ENCODE data around the gene SLC34A2. TPM values are rescaled to one million over a fixed set of nuclear protein-coding genes. Genes with fewer than 3 reads are reported as not detected.

SLC34A2 gene
- total RNA-seq, 1 donor from 2014 or later, result 0.32 TPM

DNA sequence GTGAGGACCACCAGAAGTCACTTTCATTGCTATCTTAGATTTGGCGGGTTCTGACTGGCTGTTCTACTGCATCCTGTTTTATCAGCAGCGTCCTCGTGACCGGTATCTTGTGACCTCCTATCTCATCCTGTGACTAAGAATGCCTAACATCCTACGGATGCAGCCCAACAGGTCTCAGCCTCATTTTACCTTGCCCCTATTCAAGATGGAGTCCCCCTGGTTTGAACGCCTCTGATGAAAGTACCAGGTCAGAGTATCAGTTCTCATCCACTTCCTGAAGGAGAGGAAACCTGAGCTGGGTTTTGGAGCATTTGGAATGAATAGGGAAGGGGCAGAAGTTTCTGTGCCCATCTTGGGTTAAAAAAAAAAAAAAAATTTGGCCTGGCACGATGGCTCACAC is 70.2 kb downstream of the SLC34A2 start:
- Mint-ChIP-seq H3K4me3 (ENCODE audit: unreplicated experiment) (no peak overlapping the region), H3K36me3 (ENCODE audit: low read depth, unreplicated experiment) (no peaks in the 10 kb centered on the region), H3K9me3 (ENCODE audit: unreplicated experiment) (no peaks in the 10 kb centered on the region), H3K4me1 (ENCODE audit: low read depth, unreplicated experiment) (peaks cover 1% of the 10 kb centered on the region), H3K27me3 (ENCODE audit: low read depth, unreplicated experiment) (peaks cover 30% of the 10 kb centered on the region), H3K27ac (ENCODE audit: unreplicated experiment) (no peak overlapping the region)
- H3K27ac ChIP-seq (ENCODE audit: low read depth, low read length), result no peak overlapping the region
- H3K79me2 ChIP-seq (ENCODE audit: insufficient read depth, low read length), result no peaks in the 10 kb centered on the region
- DNase-seq (ENCODE audit: low read depth), result no peak
- no peaks in the 10 kb centered on the region for H3K27me3 ChIP-seq (ENCODE audit: insufficient read depth, low read length)
- H4K20me1 ChIP-seq (ENCODE audit: insufficient read depth, low read length), result no peaks in the 10 kb centered on the region
- no peak overlapping the region for H3K4me3 ChIP-seq (ENCODE audit: insufficient read depth, low read depth, low read length)
- H2AFZ ChIP-seq (ENCODE audit: low read depth, low read length), result no peak overlapping the region
- H3K9me3 ChIP-seq (ENCODE audit: insufficient read depth, low read depth, low read length), result no peaks in the 10 kb centered on the region
- no peak overlapping the region for H3K9ac ChIP-seq (ENCODE audit: low read length)
- no peak for FAIRE-seq
- H3K36me3 ChIP-seq (ENCODE audit: insufficient read depth, low read length), result no peaks in the 10 kb centered on the region
- H3K4me1 ChIP-seq (ENCODE audit: insufficient read depth, low read length), result no peaks in the 10 kb centered on the region
- TF ChIP-seq EZH2 (IDR thresholded peaks at IDR 0.05; ENCODE audit: insufficient read depth, low read length), result no peak
- TF ChIP-seq, protein P1, sequence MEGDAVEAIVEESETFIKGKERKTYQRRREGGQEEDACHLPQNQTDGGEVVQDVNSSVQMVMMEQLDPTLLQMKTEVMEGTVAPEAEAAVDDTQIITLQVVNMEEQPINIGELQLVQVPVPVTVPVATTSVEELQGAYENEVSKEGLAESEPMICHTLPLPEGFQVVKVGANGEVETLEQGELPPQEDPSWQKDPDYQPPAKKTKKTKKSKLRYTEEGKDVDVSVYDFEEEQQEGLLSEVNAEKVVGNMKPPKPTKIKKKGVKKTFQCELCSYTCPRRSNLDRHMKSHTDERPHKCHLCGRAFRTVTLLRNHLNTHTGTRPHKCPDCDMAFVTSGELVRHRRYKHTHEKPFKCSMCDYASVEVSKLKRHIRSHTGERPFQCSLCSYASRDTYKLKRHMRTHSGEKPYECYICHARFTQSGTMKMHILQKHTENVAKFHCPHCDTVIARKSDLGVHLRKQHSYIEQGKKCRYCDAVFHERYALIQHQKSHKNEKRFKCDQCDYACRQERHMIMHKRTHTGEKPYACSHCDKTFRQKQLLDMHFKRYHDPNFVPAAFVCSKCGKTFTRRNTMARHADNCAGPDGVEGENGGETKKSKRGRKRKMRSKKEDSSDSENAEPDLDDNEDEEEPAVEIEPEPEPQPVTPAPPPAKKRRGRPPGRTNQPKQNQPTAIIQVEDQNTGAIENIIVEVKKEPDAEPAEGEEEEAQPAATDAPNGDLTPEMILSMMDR (IDR thresholded peaks at IDR 0.05; ENCODE audit: insufficient read depth, low read depth, low read length), result no peak
- no peak overlapping the region for H3K4me2 ChIP-seq (ENCODE audit: low read length)

DNA sequence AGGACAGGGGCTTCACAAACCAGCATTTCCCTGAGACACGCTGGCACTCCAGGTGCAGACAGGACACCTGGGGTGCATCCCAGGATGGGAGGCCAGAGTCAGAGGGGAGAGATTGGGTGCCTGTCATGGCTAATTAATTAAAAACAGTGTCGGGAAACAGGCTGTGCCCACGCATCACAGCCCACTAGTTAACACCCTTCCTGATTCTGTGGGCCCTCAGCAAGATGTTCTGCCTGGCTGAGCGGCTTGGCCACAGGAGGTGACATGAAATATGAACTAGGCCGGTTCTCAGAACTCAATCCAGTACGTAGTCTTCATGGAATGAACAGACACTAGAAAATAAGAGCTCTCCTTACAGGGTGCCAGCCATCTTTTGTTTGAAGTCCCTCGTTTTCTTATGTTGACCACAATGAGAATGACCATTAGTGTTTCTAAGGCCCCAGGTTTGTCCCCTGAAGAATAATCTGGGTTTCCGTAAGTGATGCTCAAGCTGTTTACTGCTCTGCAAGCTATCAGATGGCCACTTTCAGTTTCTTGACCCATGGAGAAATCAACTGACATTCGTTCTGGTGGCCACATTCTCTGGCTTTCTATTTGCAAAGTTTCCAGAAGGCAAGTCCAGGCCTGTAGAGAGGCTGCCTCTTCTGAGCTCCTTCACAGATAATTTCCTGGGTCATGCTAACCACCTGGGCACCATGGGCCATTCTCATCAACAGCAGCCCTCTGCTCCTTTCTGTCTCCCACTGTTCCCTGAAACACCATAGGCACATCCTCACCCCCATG is 72.3 kb downstream of the SLC34A2 start:
- FAIRE-seq (no peak), DNase-seq (ENCODE audit: low read depth) (no peak)
- H3K9ac ChIP-seq (ENCODE audit: low read length), result no peak overlapping the region
- H3K4me3 ChIP-seq (ENCODE audit: insufficient read depth, low read depth, low read length), result no peak overlapping the region
- H3K9me3 ChIP-seq (ENCODE audit: insufficient read depth, low read depth, low read length), result no peaks in the 10 kb centered on the region
- H3K27ac ChIP-seq (ENCODE audit: low read depth, low read length), result no peak overlapping the region
- TF ChIP-seq, protein P1 (IDR thresholded peaks at IDR 0.05; ENCODE audit: insufficient read depth, low read depth, low read length), result no peak
- TF ChIP-seq EZH2 (IDR thresholded peaks at IDR 0.05; ENCODE audit: insufficient read depth, low read length), result no peak
- no peaks in the 10 kb centered on the region for H3K36me3 ChIP-seq (ENCODE audit: insufficient read depth, low read length)
- Mint-ChIP-seq H3K27ac (ENCODE audit: unreplicated experiment) (no peak overlapping the region), H3K9me3 (ENCODE audit: unreplicated experiment) (no peaks in the 10 kb centered on the region), H3K4me1 (ENCODE audit: low read depth, unreplicated experiment) (peaks cover 1% of the 10 kb centered on the region), H3K27me3 (ENCODE audit: low read depth, unreplicated experiment) (peaks cover 31% of the 10 kb centered on the region), H3K4me3 (ENCODE audit: unreplicated experiment) (no peak overlapping the region), H3K36me3 (ENCODE audit: low read depth, unreplicated experiment) (no peaks in the 10 kb centered on the region)
- H4K20me1 ChIP-seq (ENCODE audit: insufficient read depth, low read length), result no peaks in the 10 kb centered on the region
- no peaks in the 10 kb centered on the region for H3K27me3 ChIP-seq (ENCODE audit: insufficient read depth, low read length)
- no peaks in the 10 kb centered on the region for H3K79me2 ChIP-seq (ENCODE audit: insufficient read depth, low read length)
- H3K4me1 ChIP-seq (ENCODE audit: insufficient read depth, low read length), result no peaks in the 10 kb centered on the region
- no peak overlapping the region for H2AFZ ChIP-seq (ENCODE audit: low read depth, low read length)
- no peak overlapping the region for H3K4me2 ChIP-seq (ENCODE audit: low read length)

Other genes with a start within 250 kb of the SLC34A2 start
- 24.9 and 32.7 TPM in 2 replicates for gene SEL1L3, start 207.1 kb downstream of the SLC34A2 start, total RNA-seq